GM23338 (cell line): Measurements from ENCODE around the gene AKIRIN1. TPM values are rescaled to one million over a fixed set of nuclear protein-coding genes. Genes with fewer than 3 reads are reported as not detected.

Source experiments
- ATAC-seq: fragments of 200-7000 bp; cut with Tn5 transposase; 3 replicates; pipeline ENCODE4 v1.9.1; 2020
- DNase-seq: peaks from one replicate; pipeline ENCODE4 v3.0.0-alpha.2; 2015; ENCODE audit warnings: low spot score
- H2AFZ ChIP-seq: fragments of 200-600 bp; sonication (generic); 2 replicates; pipeline ENCODE4 v1.8.0; 2016; ENCODE audit warnings: antibody characterized with exemption, mild to moderate bottlenecking, moderate library complexity
- H3F3A ChIP-seq: fragments of 200-600 bp; sonication (generic); replicated peaks from 2 replicates; pipeline ENCODE4 v1.8.0; 2017; ENCODE audit warnings: antibody characterized with exemption, mixed run types, low read depth
- H3K27ac ChIP-seq: fragments of 200-600 bp; sonication (generic); 2 replicates; pipeline ENCODE4 v1.6.1; 2016; ENCODE audit warnings: low read depth
- H3K27me3 ChIP-seq: fragments of 200-600 bp; sonication (generic); 2 replicates; pipeline ENCODE4 v1.8.0; 2016; ENCODE audit warnings: mild to moderate bottlenecking, mixed run types, moderate library complexity; ENCODE audit not compliant: insufficient read depth
- H3K36me3 ChIP-seq: fragments of 200-600 bp; sonication (generic); 2 replicates; pipeline ENCODE4 v1.8.0; 2016; ENCODE audit warnings: mild to moderate bottlenecking; ENCODE audit not compliant: insufficient read depth
- H3K4me1 ChIP-seq: fragments of 200-600 bp; sonication (generic); 2 replicates; pipeline ENCODE4 v1.8.0; 2016; ENCODE audit warnings: mild to moderate bottlenecking, moderate library complexity; ENCODE audit not compliant: insufficient read depth
- H3K4me2 ChIP-seq: fragments of 200-600 bp; sonication (generic); 2 replicates; pipeline ENCODE4 v1.7.1; 2017; ENCODE audit warnings: mixed run types
- H3K4me3 ChIP-seq: fragments of 200-600 bp; sonication (generic); 2 replicates; pipeline ENCODE4 v1.6.1; 2016; ENCODE audit warnings: mixed run types
- H3K79me2 ChIP-seq: fragments of 200-600 bp; sonication (generic); replicated peaks from 2 replicates; pipeline ENCODE4 v1.8.0; 2017; ENCODE audit warnings: mild to moderate bottlenecking; ENCODE audit not compliant: insufficient read depth
- H3K9me2 ChIP-seq: fragments of 200-600 bp; sonication (generic); 2 replicates; pipeline ENCODE4 v1.8.0; 2017; ENCODE audit not compliant: insufficient read depth
- H4K20me1 ChIP-seq: fragments of 200-600 bp; sonication (generic); replicated peaks from 2 replicates; pipeline ENCODE4 v1.8.0; 2017; ENCODE audit warnings: mild to moderate bottlenecking; ENCODE audit not compliant: insufficient read depth
- H3K27ac Mint-ChIP-seq: 2 replicates; pipeline ENCODE4 v1.8.0; 2020; ENCODE audit warnings: inconsistent platforms, mild to moderate bottlenecking, moderate library complexity, mixed read lengths
- H3K27me3 Mint-ChIP-seq: 3 replicates; pipeline ENCODE4 v1.8.0; 2022; ENCODE audit warnings: low read depth, mild to moderate bottlenecking, moderate library complexity, mixed read lengths, inconsistent platforms; ENCODE audit not compliant: insufficient read depth, poor library complexity
- H3K36me3 Mint-ChIP-seq: 3 replicates; pipeline ENCODE4 v1.8.0; 2021; ENCODE audit warnings: low read depth, mild to moderate bottlenecking, inconsistent platforms, moderate library complexity, mixed read lengths
- H3K4me1 Mint-ChIP-seq: 3 replicates; pipeline ENCODE4 v1.8.0; 2020; ENCODE audit warnings: mild to moderate bottlenecking, inconsistent platforms, mixed read lengths
- H3K4me3 Mint-ChIP-seq: 3 replicates; pipeline ENCODE4 v1.8.0; 2021; ENCODE audit warnings: moderate library complexity, mild to moderate bottlenecking, inconsistent platforms, mixed read lengths
- H3K9me3 Mint-ChIP-seq: 3 replicates; pipeline ENCODE4 v1.8.0; 2020; ENCODE audit warnings: moderate library complexity, mild to moderate bottlenecking, inconsistent platforms, mixed read lengths
- JUNB ChIP-seq: IDR thresholded peaks from one replicate; pipeline ENCODE4 v1.6.1; 2016; ENCODE audit warnings: antibody characterized with exemption; ENCODE audit not compliant: unreplicated experiment
- NANOG ChIP-seq: IDR thresholded peaks from 2 replicates; pipeline ENCODE4 v1.6.1; 2016; ENCODE audit warnings: antibody characterized with exemption, borderline replicate concordance
- POLR2AphosphoS5 ChIP-seq: IDR thresholded peaks from 2 replicates; pipeline ENCODE4 v1.6.1; 2016; ENCODE audit warnings: antibody characterized with exemption, low read depth
- STAT1 ChIP-seq: IDR thresholded peaks from one replicate; pipeline ENCODE4 v1.6.1; 2016; ENCODE audit warnings: antibody characterized with exemption; ENCODE audit not compliant: unreplicated experiment
- ZNF114 ChIP-seq: fragments of 250-450 bp; sonication (Bioruptor Pico); IDR thresholded peaks from 2 replicates; pipeline ENCODE4 v1.5.0; 2020; ENCODE audit warnings: mild to moderate bottlenecking, moderate library complexity
- ZNF331 ChIP-seq: fragments of 250-450 bp; sonication (Bioruptor Pico); IDR thresholded peaks from 2 replicates; pipeline ENCODE4 v1.5.0; 2020; ENCODE audit warnings: low read depth, mild to moderate bottlenecking, moderate library complexity
- polyA plus RNA-seq: library from polyadenylated mRNA; unstranded; fragments of >200 nt; fragmentation: Nextera tagmentation; extraction: Ambion mirVana; gene quantifications from 2 replicates; pipeline ENCODE4 v1.2.1, GENCODE V29; 2016
- total RNA-seq: library from RNA; depleted of rRNA; stranded (reverse); fragments of >200 nt; shearing (Covaris generic); gene quantifications from 2 replicates; pipeline ENCODE4 v1.2.3, GENCODE V29; 2014
- TF ChIP-seq, protein P1 (sequence below), 2 experiments: fragments of 200-600 bp in 1 of 2; sonication (generic) in 1 of 2; conservative IDR thresholded peaks; 2 replicates each; pipeline versions ENCODE4 v1.5.1 to v1.6.1; 2016 to 2017; ENCODE audit warnings: antibody characterized with exemption in 2 of 2, low read depth in 2 of 2, mild to moderate bottlenecking in 2 of 2, moderate library complexity in 1 of 2
- TF ChIP-seq, protein P2 (sequence below): fragments of 250-450 bp; sonication (Bioruptor Pico); IDR thresholded peaks from 2 replicates; pipeline ENCODE4 v1.5.0; 2020; ENCODE audit warnings: mild to moderate bottlenecking, moderate library complexity
- TF ChIP-seq, protein P3 (sequence below): IDR thresholded peaks from one replicate; pipeline ENCODE4 v1.6.1; 2018; ENCODE audit warnings: antibody characterized with exemption; ENCODE audit not compliant: unreplicated experiment
- TF ChIP-seq, protein P4 (sequence below): IDR thresholded peaks from 2 replicates; pipeline ENCODE4 v1.6.1; 2016; ENCODE audit warnings: antibody characterized with exemption

Gene AKIRIN1
- total and polyA plus RNA-seq, 2 experiments from 2014 or later: 162 to 254 TPM

DNA sequence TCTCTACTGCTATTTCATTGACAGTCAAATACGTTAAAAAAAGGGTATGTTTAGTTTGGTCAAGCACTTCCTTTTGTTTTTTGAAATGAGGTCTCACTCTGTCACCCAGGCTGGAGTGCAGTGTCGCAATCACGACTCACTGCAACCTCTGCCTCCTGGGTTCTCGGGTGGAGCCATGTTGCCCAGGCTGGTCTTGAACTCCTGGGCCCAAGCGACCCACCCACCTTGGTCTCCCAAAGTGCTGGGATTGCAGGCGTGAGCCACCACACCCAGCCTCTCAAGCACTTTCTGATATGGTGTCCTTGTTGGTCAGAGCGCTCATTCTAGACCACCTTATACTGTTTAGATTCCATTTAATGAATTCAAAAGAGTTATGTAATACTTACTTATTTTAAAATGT is 28.5 kb upstream of the AKIRIN1 start (continued):
- TF ChIP-seq, protein P1, sequence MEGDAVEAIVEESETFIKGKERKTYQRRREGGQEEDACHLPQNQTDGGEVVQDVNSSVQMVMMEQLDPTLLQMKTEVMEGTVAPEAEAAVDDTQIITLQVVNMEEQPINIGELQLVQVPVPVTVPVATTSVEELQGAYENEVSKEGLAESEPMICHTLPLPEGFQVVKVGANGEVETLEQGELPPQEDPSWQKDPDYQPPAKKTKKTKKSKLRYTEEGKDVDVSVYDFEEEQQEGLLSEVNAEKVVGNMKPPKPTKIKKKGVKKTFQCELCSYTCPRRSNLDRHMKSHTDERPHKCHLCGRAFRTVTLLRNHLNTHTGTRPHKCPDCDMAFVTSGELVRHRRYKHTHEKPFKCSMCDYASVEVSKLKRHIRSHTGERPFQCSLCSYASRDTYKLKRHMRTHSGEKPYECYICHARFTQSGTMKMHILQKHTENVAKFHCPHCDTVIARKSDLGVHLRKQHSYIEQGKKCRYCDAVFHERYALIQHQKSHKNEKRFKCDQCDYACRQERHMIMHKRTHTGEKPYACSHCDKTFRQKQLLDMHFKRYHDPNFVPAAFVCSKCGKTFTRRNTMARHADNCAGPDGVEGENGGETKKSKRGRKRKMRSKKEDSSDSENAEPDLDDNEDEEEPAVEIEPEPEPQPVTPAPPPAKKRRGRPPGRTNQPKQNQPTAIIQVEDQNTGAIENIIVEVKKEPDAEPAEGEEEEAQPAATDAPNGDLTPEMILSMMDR (conservative IDR thresholded peaks at IDR 0.05; ENCODE audit: low read depth in 2 of 2): no peak
- no peak for TF ChIP-seq ZNF114
- no peak for TF ChIP-seq STAT1
- no peak for TF ChIP-seq POLR2AphosphoS5
- TF ChIP-seq JUNB: no peak
- TF ChIP-seq ZNF331 (CRISPR knock-in tag): no peak
- no peak for TF ChIP-seq NANOG

DNA sequence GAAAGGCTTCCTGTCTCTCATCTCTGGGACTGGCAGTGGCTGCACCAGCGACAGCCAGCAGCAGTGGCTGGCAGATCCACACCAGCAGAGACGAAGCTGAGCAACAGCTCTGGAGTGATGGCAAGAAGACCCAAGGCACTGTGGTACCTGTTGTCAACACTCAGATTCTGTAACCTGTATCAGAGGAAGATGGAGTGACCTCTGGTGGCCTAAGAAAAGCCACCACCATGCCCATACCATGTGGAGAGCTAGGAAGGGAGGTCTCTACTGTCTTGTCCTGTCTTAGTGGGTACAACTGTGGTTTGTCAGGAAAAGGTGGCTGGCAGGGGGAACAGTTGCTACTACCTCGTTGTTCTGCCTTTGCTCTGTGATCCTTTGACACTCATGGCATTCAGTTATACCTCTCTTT is 26.9 kb upstream of the AKIRIN1 start:
- H2AFZ ChIP-seq: no peak overlapping the region
- H3K27me3 Mint-ChIP-seq: peaks cover 2% of the 10 kb centered on the region

More for the DNA sequence above, 26.9 kb upstream of the AKIRIN1 start:
- ATAC-seq (peak; percentile 80), DNase-seq (peak; percentile 53)
- H3K4me2 ChIP-seq: no peak overlapping the region
- no peaks in the 10 kb centered on the region for H3K36me3 ChIP-seq
- no peaks in the 10 kb centered on the region for H4K20me1 ChIP-seq
- H3K4me1 ChIP-seq: no peaks in the 10 kb centered on the region
- H3K4me1 Mint-ChIP-seq: peaks cover 5% of the 10 kb centered on the region; the same call in 2 of the 3 replicates
- H3K27me3 ChIP-seq: no peaks in the 10 kb centered on the region
- no peaks in the 10 kb centered on the region; the same call in 2 of the 3 replicates for H3K9me3 Mint-ChIP-seq
- H3K79me2 ChIP-seq: no peaks in the 10 kb centered on the region
- no peaks in the 10 kb centered on the region for H3F3A ChIP-seq
- TF ChIP-seq, protein P2, sequence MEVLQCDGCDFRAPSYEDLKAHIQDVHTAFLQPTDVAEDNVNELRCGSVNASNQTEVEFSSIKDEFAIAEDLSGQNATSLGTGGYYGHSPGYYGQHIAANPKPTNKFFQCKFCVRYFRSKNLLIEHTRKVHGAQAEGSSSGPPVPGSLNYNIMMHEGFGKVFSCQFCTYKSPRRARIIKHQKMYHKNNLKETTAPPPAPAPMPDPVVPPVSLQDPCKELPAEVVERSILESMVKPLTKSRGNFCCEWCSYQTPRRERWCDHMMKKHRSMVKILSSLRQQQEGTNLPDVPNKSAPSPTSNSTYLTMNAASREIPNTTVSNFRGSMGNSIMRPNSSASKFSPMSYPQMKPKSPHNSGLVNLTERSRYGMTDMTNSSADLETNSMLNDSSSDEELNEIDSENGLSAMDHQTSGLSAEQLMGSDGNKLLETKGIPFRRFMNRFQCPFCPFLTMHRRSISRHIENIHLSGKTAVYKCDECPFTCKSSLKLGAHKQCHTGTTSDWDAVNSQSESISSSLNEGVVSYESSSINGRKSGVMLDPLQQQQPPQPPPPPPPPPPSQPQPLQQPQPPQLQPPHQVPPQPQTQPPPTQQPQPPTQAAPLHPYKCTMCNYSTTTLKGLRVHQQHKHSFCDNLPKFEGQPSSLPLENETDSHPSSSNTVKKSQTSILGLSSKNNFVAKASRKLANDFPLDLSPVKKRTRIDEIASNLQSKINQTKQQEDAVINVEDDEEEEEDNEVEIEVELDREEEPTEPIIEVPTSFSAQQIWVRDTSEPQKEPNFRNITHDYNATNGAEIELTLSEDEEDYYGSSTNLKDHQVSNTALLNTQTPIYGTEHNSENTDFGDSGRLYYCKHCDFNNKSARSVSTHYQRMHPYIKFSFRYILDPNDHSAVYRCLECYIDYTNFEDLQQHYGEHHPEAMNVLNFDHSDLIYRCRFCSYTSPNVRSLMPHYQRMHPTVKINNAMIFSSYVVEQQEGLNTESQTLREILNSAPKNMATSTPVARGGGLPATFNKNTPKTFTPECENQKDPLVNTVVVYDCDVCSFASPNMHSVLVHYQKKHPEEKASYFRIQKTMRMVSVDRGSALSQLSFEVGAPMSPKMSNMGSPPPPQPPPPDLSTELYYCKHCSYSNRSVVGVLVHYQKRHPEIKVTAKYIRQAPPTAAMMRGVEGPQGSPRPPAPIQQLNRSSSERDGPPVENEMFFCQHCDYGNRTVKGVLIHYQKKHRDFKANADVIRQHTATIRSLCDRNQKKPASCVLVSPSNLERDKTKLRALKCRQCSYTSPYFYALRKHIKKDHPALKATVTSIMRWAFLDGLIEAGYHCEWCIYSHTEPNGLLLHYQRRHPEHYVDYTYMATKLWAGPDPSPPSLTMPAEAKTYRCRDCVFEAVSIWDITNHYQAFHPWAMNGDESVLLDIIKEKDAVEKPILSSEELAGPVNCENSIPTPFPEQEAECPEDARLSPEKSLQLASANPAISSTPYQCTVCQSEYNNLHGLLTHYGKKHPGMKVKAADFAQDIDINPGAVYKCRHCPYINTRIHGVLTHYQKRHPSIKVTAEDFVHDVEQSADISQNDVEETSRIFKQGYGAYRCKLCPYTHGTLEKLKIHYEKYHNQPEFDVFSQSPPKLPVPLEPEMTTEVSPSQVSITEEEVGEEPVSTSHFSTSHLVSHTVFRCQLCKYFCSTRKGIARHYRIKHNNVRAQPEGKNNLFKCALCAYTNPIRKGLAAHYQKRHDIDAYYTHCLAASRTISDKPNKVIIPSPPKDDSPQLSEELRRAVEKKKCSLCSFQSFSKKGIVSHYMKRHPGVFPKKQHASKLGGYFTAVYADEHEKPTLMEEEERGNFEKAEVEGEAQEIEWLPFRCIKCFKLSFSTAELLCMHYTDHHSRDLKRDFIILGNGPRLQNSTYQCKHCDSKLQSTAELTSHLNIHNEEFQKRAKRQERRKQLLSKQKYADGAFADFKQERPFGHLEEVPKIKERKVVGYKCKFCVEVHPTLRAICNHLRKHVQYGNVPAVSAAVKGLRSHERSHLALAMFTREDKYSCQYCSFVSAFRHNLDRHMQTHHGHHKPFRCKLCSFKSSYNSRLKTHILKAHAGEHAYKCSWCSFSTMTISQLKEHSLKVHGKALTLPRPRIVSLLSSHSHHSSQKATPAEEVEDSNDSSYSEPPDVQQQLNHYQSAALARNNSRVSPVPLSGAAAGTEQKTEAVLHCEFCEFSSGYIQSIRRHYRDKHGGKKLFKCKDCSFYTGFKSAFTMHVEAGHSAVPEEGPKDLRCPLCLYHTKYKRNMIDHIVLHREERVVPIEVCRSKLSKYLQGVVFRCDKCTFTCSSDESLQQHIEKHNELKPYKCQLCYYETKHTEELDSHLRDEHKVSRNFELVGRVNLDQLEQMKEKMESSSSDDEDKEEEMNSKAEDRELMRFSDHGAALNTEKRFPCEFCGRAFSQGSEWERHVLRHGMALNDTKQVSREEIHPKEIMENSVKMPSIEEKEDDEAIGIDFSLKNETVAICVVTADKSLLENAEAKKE (CRISPR knock-in tag): no peak
- TF ChIP-seq STAT1 (no peak), POLR2AphosphoS5 (no peak), JUNB (no peak)
- TF ChIP-seq, protein P1 (conservative IDR thresholded peaks at IDR 0.05; ENCODE audit: low read depth in 2 of 2): peak; percentile 51 to 81
- TF ChIP-seq, protein P3, sequence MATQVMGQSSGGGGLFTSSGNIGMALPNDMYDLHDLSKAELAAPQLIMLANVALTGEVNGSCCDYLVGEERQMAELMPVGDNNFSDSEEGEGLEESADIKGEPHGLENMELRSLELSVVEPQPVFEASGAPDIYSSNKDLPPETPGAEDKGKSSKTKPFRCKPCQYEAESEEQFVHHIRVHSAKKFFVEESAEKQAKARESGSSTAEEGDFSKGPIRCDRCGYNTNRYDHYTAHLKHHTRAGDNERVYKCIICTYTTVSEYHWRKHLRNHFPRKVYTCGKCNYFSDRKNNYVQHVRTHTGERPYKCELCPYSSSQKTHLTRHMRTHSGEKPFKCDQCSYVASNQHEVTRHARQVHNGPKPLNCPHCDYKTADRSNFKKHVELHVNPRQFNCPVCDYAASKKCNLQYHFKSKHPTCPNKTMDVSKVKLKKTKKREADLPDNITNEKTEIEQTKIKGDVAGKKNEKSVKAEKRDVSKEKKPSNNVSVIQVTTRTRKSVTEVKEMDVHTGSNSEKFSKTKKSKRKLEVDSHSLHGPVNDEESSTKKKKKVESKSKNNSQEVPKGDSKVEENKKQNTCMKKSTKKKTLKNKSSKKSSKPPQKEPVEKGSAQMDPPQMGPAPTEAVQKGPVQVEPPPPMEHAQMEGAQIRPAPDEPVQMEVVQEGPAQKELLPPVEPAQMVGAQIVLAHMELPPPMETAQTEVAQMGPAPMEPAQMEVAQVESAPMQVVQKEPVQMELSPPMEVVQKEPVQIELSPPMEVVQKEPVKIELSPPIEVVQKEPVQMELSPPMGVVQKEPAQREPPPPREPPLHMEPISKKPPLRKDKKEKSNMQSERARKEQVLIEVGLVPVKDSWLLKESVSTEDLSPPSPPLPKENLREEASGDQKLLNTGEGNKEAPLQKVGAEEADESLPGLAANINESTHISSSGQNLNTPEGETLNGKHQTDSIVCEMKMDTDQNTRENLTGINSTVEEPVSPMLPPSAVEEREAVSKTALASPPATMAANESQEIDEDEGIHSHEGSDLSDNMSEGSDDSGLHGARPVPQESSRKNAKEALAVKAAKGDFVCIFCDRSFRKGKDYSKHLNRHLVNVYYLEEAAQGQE: no peak
- TF ChIP-seq, protein P4, sequence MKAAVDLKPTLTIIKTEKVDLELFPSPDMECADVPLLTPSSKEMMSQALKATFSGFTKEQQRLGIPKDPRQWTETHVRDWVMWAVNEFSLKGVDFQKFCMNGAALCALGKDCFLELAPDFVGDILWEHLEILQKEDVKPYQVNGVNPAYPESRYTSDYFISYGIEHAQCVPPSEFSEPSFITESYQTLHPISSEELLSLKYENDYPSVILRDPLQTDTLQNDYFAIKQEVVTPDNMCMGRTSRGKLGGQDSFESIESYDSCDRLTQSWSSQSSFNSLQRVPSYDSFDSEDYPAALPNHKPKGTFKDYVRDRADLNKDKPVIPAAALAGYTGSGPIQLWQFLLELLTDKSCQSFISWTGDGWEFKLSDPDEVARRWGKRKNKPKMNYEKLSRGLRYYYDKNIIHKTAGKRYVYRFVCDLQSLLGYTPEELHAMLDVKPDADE: no peak
- H3K4me3 Mint-ChIP-seq: no peak overlapping the region
- no peak overlapping the region for H3K4me3 ChIP-seq
- H3K9me2 ChIP-seq: no peaks in the 10 kb centered on the region
- no peak overlapping the region for H3K27ac ChIP-seq
- H3K36me3 Mint-ChIP-seq: no peaks in the 10 kb centered on the region
- H3K27ac Mint-ChIP-seq: no peak overlapping the region
